LNCaP clone FGC (cell line): ENCODE results near the gene PNPLA8.
"Not testable (repeated sequence)": the region's sequence is repeated elsewhere in the genome, so short reads cannot be mapped to it uniquely, and the experiment has no call there.

Experiments used
- DNase-seq: peaks from one replicate; pipeline ENCODE4 v3.0.0-alpha.2; 2011; ENCODE audit warnings: low read depth
- H3K4me3 ChIP-seq: 2 replicates; pipeline ENCODE4 v1.5.1; 2011; ENCODE audit warnings: mild to moderate bottlenecking, low read depth, low read length, control low read depth
- TF ChIP-seq, protein P1 (sequence below): IDR thresholded peaks from 2 replicates; pipeline ENCODE4 v1.5.1; 2012; ENCODE audit warnings: mild to moderate bottlenecking; ENCODE audit not compliant: control insufficient read depth, insufficient read depth; ENCODE audit errors: extremely low read depth

PNPLA8 gene

DNA sequence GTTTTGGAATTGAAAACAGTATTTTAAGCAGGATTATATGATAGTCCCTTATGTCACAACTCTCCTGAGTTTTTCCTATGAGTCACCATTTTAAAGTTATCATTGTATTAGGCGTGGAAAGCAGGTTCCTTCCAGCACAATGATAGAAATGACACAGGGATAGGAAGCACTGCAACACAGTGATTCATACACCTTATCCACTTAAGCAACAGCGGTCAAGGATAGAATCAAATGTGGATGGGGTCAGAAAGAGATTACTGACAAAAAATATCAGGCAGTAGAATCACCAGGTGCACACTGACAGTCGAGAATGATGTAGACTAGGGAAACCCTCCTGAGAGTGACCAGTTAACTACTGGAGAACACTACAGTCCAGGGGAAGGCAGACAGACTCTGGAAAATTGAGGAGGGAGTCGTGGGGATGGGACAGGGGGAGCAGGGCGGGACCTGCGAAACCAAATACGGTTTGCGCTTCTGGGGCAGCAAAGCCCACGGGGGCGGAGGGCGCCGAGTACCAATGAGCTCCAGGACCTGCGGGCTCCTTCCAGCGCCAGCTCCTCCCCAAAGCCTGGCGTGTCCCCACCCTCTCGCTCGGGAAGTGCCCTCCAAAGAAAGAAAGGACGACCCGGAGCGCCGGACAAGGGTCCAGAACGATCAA is 479 bp downstream of the PNPLA8 start:
- peak overlapping the region; percentile 86 for H3K4me3 ChIP-seq
- TF ChIP-seq, protein P1, sequence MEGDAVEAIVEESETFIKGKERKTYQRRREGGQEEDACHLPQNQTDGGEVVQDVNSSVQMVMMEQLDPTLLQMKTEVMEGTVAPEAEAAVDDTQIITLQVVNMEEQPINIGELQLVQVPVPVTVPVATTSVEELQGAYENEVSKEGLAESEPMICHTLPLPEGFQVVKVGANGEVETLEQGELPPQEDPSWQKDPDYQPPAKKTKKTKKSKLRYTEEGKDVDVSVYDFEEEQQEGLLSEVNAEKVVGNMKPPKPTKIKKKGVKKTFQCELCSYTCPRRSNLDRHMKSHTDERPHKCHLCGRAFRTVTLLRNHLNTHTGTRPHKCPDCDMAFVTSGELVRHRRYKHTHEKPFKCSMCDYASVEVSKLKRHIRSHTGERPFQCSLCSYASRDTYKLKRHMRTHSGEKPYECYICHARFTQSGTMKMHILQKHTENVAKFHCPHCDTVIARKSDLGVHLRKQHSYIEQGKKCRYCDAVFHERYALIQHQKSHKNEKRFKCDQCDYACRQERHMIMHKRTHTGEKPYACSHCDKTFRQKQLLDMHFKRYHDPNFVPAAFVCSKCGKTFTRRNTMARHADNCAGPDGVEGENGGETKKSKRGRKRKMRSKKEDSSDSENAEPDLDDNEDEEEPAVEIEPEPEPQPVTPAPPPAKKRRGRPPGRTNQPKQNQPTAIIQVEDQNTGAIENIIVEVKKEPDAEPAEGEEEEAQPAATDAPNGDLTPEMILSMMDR: no peak
- no peak for DNase-seq

DNA sequence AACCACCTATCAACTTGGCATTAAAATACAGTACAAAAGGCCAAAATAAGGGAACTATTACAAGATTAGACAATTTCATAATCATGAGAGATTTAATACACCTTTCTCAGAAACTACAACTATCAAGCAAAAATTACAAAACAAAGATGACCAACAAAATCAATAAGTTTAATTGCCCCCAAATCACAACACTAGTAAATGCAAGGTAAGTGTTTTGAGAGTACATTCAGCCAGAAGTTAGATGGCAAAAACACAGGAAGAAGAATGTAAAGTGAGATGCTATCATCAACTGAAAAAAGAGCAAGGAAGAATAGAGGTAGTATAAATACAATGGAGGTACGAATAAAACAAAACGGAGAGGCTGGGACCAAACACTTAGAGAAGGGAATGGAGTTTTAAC is 3.2 kb downstream of the PNPLA8 start:
- no peak for DNase-seq
- TF ChIP-seq, protein P1: no peak
- no peak overlapping the region for H3K4me3 ChIP-seq

DNA sequence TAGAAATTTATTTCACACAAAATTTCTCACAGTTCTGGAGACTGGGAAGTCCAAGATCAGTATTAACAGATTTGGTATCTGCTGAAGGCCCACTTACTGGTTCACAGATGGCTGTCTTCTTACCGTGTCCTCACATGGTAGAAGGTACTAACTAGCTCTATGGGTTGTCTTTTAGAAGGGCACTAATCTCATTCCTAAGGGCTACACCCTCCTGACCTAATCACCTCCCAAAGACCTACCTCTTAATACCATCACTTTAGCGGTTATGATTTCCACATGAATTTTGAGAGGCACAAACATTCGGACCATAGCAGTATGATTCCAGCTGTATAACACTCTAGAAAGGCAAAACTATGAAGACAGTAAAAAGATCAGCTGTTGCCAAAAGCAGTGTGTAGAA is 8.0 kb downstream of the PNPLA8 start:
- TF ChIP-seq, protein P1: no peak
- no peak overlapping the region for H3K4me3 ChIP-seq
- DNase-seq: no peak

DNA sequence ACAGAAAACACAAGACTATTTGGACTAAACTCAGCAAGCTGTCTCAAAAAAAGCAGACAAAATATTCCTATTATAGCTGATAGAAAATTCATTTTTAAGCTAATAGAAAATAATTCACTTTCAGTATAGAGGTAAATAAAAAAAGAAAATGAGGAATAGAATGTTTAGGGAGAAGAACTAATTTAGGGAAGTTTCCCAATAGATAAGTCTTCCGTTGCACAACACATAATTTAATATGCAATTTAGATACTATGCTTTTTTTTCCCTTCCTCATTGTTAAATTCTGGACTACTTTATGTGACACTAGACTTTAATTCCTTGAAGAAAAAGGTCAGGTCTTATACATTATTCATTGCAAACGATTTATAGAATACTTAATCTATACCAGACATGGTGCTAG is 10.3 kb downstream of the PNPLA8 start:
- no peak overlapping the region for H3K4me3 ChIP-seq
- TF ChIP-seq, protein P1: no peak
- no peak for DNase-seq

DNA sequence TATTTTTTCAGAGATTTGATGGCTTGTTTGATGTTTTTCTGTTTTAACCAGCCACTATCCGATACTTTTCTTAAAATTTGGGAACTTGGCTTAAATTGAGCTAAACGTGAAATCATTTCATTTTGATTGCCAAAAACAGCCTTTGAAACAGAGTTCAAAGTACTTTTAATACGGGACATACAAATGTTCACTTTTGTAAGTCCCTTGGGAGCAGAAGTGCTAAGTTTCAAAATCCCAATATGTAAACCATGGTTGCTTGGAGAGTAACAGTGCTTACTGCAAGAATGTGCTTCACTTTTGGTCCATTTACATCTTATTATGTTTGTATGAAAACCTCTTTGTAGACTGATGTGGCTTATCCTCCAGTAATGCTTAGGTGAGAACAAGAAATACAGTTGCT is 10.9 kb downstream of the PNPLA8 start:
- TF ChIP-seq, protein P1: no peak
- no peak overlapping the region for H3K4me3 ChIP-seq
- DNase-seq: no peak

DNA sequence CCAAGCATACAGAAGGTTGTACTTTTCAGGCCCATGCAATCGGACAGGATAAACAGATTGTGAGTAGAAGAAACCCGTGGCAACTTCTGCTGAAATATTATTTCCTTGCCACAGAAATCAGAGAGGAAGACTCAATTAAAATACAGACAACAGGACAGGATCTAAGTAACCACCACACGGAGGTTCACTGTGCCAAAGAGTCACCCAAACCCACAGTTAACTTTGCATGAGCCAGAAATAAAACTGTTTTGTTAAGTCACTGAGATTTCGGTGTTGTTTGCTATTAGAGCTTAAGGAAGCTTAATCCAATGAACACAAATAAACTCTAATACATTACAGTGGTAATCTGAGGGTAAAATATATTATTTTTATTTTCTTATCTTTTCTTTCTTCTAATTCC is 14.0 kb downstream of the PNPLA8 start:
- TF ChIP-seq, protein P1: no peak
- no peak overlapping the region for H3K4me3 ChIP-seq

DNA sequence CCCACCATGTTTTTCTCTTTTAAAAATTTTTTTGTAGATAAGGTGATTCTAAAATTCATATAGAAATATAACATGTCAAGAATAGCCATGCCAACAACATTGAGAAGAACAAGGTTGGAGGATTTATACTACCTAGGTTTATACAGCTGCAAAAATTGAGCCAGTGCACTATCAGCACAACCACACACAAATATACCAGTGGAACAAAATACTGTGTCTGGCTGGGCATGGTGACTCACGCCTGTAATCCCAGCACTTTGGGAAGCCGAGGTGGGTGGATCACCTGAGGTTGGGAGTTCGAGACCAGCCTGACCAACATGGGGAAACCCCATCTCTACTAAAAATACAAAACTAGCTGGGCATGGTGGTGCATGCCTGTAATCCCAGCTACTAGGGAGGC is 21.4 kb downstream of the PNPLA8 start:
- not testable (repeated sequence) for DNase-seq, H3K4me3 ChIP-seq

More for the DNA sequence above, 14.0 kb downstream of the PNPLA8 start:
- no peak for DNase-seq
